HL-60/S4 treated with retinoic acid at 250 ng/mL for 4 days and 3 days (cell line): ENCODE data around the gene SORD.

ENCODE experiments used
- in situ Hi-C: fragments of 300-500 bp; cut with MboI; formaldehyde crosslinking; loops from 2 replicates; pipeline ENCODE4 v1.7.0; 2022; ENCODE audit warnings: low sequenced_read_pairs

The SORD gene

GRCh38 chr15:45114751-45115085 lies 91.7 kb downstream of the SORD start:
- in situ Hi-C loops: no loop called here

DNA sequence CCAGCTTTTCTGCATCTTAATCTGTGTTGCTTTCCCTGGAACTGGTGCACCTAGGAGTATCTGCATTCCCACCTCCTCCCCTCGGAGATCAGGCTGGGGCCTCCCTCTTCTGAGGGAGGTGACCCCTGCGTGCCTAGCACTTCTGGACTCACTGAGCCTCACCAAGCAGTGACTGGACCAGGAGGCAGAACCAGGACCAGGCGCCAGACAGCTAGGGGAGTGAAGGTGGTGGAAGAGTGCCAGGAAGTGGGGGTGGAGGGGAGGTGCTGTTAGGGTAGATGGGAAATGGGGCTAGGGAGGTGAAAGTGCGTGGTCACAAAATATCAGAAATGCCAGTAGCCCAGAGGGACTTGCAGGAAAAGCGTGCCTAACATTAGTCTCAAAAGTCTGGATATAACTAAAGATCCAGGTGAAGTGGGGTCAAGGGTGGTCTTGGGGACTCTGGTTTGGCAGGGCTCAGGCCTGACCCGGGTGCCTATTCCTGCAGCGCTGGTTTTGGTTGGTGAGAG lies 92.4 kb downstream of the SORD start:
- in situ Hi-C loops: no loop called here

- in situ Hi-C loops: no loop called here
These were observed 93.0 kb downstream of the SORD start for GRCh38 chr15:45116006-45116481.

DNA sequence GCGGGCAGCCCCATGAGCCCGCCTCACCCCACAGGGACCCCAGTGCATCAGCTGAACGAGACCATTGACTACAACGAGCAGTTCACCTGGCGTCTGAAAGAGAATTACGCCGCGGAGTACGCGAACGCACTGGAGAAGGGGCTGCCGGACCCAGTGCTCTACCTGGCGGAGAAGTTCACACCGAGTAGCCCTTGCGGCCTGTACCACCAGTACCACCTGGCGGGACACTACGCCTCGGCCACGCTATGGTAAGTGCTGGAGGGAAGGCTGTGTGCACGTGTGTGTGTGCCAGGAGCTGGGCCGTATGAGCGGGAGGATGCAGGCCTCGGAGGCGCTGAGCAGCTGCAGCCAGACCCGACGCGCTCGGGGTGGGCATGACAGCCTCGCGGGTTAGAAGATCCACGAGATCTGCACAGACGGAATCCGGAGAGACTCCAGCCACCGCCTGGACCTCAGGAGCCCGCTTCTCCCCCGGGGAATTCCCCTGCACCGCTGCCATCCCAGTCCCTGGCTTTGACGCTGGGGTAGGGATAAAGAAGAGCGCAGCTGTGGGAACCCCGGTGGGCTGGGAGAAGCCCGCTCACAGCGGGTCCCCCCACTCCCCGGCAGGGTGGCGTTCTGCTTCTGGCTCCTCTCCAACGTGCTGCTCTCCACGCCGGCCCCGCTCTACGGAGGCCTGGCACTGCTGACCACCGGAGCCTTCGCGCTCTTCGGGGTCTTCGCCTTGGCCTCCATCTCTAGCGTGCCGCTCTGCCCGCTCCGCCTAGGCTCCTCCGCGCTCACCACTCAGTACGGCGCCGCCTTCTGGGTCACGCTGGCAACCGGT lies 93.7 kb downstream of the SORD start:
- in situ Hi-C loops: no loop called here

GRCh38 chr15:45117308-45118130 lies 94.5 kb downstream of the SORD start:
- in situ Hi-C loops: no loop called here

DNA sequence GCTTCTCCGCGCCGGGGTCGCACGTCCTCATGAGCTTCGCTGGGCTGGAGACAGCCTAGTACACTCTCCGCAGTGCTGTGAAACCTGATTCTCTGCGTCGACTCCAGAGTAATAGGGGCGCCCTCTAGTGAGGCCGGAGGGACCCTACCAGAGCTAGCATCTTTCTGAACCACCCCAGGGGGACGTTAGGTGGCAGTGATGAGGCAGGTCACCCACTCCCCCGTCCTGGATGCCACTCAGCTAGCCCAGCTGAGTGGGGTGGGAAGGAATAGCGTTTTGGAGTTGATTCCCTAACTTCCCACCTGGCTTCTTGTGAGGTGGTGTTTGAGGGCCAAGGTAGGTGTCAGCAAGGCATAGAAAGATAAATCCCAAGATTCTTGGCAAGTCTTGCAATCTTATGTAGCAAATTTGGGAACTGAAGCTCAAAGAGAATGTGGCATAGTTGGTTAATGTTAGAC lies 95.2 kb downstream of the SORD start:
- in situ Hi-C loops: no loop called here

- in situ Hi-C loops: no loop called here
These were observed 96.0 kb downstream of the SORD start for GRCh38 chr15:45118996-45119395.

- in situ Hi-C loops: no loop called here
These were observed 97.3 kb downstream of the SORD start for GRCh38 chr15:45120081-45120972.

DNA sequence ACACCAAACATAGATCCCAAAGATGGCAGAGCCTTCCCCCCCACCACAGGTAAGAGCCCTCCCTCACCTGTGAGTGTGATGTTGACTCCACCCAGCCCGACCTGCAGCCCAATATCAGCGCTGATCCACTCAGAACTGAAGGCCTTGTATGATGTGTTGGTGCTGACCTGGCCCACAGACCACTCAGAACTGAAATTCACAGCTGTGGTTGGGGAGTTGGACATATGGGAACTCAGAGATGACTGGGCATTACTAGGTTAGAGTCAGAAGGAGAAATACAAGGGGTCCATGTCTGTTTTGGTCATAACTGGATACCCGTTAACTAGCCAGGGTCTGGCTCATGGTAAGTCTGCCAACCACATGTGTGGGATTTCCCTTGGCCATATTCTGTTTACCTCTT lies 98.0 kb downstream of the SORD start:
- in situ Hi-C loops: no loop called here

DNA sequence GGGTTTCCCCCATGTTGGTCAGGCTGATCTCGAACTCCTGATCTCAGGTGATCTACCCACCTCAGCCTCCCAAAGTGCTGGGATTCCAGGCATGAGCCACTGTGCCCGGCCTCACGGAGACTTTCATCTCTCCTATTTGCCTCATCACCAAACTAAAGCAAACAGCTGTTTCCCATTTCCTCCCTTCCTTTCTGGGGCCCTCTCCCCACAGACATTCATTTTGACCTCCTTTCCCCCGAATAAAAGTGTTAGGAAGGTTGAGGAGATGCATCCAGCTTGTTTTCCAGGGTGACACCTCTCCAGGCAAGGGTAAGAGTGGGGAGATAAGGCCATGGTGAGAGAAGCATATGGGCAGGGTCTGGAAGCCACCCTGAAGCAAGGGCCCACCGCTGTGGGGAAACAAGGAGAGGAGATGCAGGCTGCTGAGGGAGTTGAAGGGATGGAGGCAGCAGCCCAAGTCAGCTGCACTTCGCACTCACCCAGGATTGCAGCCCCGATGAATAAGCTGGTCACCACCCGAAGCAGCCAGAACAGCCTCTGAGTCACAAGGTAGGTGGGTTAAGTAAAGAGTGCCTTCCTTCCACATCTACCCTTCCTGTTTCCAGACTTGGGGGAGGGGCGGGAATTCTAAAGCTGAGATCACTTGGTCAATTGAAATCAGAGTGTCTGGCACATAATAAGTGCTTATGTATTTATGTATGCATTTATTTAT lies 98.9 kb downstream of the SORD start:
- in situ Hi-C loops: no loop called here

GRCh38 chr15:45122719-45123118 lies 99.7 kb downstream of the SORD start:
- in situ Hi-C loops: no loop called here

GRCh38 chr15:45123397-45123796 lies 100.4 kb downstream of the SORD start:
- in situ Hi-C loops: no loop called here

- in situ Hi-C loops: no loop called here
These were observed 103.7 kb downstream of the SORD start for GRCh38 chr15:45126535-45127158.
